Measurements from ENCODE around the gene LIME1. TPM values are rescaled to one million over a fixed set of nuclear protein-coding genes. Genes with fewer than 3 reads are reported as not detected.

Gene LIME1
- total and polyA plus RNA-seq, 9 of the 15 experiments (the other 6 are each of a cell fraction or from before 2014, with no cell fraction given), result 0.11 to 17.1 (median 2.8) TPM; not detected in 2

DNA sequence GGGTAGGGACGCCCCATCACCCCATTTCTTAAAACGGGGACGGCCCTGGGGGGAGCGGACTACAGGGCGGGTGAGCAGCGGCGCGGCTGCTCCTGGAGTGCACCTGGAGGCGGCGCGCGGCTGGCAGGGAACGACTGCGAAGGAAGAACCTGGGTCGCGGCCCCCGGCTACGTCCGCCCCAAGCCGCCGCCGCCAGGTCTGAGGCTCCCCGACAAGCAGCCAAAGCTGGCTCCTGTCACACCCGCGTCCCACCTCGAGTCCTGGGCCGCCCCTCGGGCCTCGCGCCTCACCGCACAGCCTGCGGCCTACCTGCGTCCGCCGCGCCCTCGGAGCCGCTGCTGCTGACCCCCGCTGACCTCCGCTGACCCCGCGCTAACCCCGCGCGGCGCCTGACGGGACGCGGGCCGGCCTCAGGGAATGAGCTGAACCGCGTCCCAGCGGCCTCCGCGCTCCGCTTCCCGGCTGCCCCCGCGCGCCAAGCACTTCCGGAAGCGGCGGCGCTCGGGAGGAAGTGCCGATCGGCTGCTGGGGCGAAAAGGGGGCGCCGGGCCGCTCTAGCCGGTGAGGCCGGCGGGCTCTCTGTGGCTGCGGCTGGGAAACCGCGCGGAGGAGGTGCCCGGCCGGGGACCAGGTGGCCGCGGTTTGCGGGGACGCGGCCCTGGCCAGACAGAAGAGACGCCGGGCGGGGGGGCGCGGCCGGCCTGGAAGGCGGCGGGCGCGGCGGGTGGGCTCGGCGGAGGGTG lies 28.7 kb upstream of the LIME1 start, which contains the start of the genes ARFRP1 and ZGPAT (continued):
- TF ChIP-seq, protein P1, sequence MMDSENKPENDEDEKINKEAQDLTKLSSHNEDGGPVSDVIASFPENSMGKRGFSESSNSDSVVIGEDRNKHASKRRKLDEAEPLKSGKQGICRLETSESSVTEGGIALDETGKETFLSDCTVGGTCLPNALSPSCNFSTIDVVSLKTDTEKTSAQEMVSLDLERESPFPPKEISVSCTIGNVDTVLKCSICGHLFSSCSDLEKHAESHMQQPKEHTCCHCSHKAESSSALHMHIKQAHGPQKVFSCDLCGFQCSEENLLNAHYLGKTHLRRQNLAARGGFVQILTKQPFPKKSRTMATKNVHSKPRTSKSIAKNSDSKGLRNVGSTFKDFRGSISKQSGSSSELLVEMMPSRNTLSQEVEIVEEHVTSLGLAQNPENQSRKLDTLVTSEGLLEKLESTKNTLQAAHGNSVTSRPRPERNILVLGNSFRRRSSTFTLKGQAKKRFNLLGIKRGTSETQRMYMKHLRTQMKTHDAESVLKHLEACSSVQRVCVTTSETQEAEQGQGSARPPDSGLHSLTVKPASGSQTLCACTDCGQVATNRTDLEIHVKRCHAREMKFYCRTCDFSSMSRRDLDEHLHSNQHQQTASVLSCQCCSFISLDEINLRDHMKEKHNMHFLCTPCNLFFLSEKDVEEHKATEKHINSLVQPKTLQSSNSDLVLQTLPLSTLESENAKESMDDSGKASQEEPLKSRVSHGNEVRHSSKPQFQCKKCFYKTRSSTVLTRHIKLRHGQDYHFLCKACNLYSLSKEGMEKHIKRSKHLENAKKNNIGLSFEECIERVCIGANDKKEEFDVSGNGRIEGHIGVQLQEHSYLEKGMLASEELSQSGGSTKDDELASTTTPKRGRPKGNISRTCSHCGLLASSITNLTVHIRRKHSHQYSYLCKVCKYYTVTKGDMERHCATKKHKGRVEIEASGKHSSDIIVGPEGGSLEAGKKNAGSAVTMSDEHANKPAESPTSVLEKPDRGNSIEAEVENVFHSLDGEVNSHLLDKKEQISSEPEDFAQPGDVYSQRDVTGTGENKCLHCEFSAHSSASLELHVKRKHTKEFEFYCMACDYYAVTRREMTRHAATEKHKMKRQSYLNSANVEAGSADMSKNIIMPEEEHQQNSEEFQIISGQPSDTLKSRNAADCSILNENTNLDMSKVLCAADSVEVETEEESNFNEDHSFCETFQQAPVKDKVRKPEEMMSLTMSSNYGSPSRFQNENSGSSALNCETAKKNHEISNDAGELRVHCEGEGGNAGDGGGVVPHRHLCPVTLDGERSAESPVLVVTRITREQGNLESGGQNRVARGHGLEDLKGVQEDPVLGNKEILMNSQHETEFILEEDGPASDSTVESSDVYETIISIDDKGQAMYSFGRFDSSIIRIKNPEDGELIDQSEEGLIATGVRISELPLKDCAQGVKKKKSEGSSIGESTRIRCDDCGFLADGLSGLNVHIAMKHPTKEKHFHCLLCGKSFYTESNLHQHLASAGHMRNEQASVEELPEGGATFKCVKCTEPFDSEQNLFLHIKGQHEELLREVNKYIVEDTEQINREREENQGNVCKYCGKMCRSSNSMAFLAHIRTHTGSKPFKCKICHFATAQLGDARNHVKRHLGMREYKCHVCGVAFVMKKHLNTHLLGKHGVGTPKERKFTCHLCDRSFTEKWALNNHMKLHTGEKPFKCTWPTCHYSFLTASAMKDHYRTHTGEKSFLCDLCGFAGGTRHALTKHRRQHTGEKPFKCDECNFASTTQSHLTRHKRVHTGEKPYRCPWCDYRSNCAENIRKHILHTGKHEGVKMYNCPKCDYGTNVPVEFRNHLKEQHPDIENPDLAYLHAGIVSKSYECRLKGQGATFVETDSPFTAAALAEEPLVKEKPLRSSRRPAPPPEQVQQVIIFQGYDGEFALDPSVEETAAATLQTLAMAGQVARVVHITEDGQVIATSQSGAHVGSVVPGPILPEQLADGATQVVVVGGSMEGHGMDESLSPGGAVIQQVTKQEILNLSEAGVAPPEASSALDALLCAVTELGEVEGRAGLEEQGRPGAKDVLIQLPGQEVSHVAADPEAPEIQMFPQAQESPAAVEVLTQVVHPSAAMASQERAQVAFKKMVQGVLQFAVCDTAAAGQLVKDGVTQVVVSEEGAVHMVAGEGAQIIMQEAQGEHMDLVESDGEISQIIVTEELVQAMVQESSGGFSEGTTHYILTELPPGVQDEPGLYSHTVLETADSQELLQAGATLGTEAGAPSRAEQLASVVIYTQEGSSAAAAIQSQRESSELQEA (IDR thresholded peaks at IDR 0.05; ENCODE audit: low read depth), result no peak
- TF ChIP-seq RHOXF2B (CRISPR knock-in tag; conservative IDR thresholded peaks at IDR 0.05), result no peak
- TF ChIP-seq, protein P2, sequence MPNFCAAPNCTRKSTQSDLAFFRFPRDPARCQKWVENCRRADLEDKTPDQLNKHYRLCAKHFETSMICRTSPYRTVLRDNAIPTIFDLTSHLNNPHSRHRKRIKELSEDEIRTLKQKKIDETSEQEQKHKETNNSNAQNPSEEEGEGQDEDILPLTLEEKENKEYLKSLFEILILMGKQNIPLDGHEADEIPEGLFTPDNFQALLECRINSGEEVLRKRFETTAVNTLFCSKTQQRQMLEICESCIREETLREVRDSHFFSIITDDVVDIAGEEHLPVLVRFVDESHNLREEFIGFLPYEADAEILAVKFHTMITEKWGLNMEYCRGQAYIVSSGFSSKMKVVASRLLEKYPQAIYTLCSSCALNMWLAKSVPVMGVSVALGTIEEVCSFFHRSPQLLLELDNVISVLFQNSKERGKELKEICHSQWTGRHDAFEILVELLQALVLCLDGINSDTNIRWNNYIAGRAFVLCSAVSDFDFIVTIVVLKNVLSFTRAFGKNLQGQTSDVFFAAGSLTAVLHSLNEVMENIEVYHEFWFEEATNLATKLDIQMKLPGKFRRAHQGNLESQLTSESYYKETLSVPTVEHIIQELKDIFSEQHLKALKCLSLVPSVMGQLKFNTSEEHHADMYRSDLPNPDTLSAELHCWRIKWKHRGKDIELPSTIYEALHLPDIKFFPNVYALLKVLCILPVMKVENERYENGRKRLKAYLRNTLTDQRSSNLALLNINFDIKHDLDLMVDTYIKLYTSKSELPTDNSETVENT (CRISPR knock-in tag; IDR thresholded peaks at IDR 0.05), result no peak
- TF ChIP-seq, protein P3, sequence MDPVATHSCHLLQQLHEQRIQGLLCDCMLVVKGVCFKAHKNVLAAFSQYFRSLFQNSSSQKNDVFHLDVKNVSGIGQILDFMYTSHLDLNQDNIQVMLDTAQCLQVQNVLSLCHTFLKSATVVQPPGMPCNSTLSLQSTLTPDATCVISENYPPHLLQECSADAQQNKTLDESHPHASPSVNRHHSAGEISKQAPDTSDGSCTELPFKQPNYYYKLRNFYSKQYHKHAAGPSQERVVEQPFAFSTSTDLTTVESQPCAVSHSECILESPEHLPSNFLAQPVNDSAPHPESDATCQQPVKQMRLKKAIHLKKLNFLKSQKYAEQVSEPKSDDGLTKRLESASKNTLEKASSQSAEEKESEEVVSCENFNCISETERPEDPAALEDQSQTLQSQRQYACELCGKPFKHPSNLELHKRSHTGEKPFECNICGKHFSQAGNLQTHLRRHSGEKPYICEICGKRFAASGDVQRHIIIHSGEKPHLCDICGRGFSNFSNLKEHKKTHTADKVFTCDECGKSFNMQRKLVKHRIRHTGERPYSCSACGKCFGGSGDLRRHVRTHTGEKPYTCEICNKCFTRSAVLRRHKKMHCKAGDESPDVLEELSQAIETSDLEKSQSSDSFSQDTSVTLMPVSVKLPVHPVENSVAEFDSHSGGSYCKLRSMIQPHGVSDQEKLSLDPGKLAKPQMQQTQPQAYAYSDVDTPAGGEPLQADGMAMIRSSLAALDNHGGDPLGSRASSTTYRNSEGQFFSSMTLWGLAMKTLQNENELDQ (CRISPR knock-in tag; IDR thresholded peaks at IDR 0.05; ENCODE audit: borderline replicate concordance), result no peak
- no peak for TF ChIP-seq WHSC1 (IDR thresholded peaks at IDR 0.05; ENCODE audit: low read length)
- TF ChIP-seq SOX6 (IDR thresholded peaks at IDR 0.05), result peak; percentile 28; the same call in 1 of the 2 replicates
- TF ChIP-seq ZNF263 (CRISPR knock-in tag; IDR thresholded peaks at IDR 0.05; ENCODE audit: borderline replicate concordance), result peak; percentile 70
- TF ChIP-seq, protein P4, sequence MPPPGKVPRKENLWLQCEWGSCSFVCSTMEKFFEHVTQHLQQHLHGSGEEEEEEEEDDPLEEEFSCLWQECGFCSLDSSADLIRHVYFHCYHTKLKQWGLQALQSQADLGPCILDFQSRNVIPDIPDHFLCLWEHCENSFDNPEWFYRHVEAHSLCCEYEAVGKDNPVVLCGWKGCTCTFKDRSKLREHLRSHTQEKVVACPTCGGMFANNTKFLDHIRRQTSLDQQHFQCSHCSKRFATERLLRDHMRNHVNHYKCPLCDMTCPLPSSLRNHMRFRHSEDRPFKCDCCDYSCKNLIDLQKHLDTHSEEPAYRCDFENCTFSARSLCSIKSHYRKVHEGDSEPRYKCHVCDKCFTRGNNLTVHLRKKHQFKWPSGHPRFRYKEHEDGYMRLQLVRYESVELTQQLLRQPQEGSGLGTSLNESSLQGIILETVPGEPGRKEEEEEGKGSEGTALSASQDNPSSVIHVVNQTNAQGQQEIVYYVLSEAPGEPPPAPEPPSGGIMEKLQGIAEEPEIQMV (tag; conservative IDR thresholded peaks at IDR 0.05; ENCODE audit: low read depth), result peak; percentile 50; the same call in 1 of the 2 replicates
- no peak for TF ChIP-seq ILF3 (IDR thresholded peaks at IDR 0.05; ENCODE audit: borderline replicate concordance)
- no peak for TF ChIP-seq PPARD (CRISPR knock-in tag; IDR thresholded peaks at IDR 0.05)
- no peak for TF ChIP-seq PRPF4 (IDR thresholded peaks at IDR 0.05; ENCODE audit: insufficient read depth, low read depth, low read length, poor library complexity, severe bottlenecking)
- no peak for TF ChIP-seq SETDB1 (IDR thresholded peaks at IDR 0.05; ENCODE audit: low read length)
